Activated T-cell treated with anti-CD3 and anti-CD28 coated beads, Interleukin-2, amount 50 U/mL, for 72 hours (primary cell): ENCODE data around the gene LRRC75B. TPM values are rescaled to one million over a fixed set of nuclear protein-coding genes. Genes with fewer than 3 reads are reported as not detected.

Source experiments
- ATAC-seq, 2 donors: fragments of 150-1000 bp; cut with Tn5 transposase; replicated peaks in 1 of 2; 2 replicates each; pipeline ENCODE4 v1.10.0; 2021; ENCODE audit warnings: moderate library complexity in 2 of 2, mild to moderate bottlenecking in 1 of 2
- DNase-seq, 2 donors: peaks; one replicate each; pipeline ENCODE4 v3.0.0; 2021 to 2022; ENCODE audit warnings: mixed read lengths in 1 of 2
- H3K27ac Mint-ChIP-seq: one replicate; pipeline ENCODE4 v1.8.0; 2022; ENCODE audit warnings: mild to moderate bottlenecking, moderate library complexity, mixed read lengths
- H3K27me3 Mint-ChIP-seq: one replicate; pipeline ENCODE4 v1.8.0; 2022; ENCODE audit warnings: low read depth, mixed read lengths
- H3K36me3 Mint-ChIP-seq, 2 donors: one replicate each; pipeline ENCODE4 v1.8.0; 2022; ENCODE audit warnings: mixed read lengths in 2 of 2, mild to moderate bottlenecking in 1 of 2; ENCODE audit not compliant: insufficient read depth in 2 of 2
- H3K4me1 Mint-ChIP-seq: one replicate; pipeline ENCODE4 v1.8.0; 2022; ENCODE audit warnings: low read depth, mixed read lengths
- H3K4me3 Mint-ChIP-seq, 2 donors: one replicate each; pipeline ENCODE4 v1.8.0; 2022; ENCODE audit warnings: mild to moderate bottlenecking in 2 of 2, mixed read lengths in 2 of 2, moderate library complexity in 2 of 2
- H3K9me3 Mint-ChIP-seq, 2 donors: one replicate each; pipeline ENCODE4 v1.8.0; 2022; ENCODE audit warnings: mixed read lengths in 2 of 2
- total RNA-seq, 2 donors: library from RNA; stranded (reverse); gene quantifications; one replicate each; pipeline ENCODE4 v1.2.3, GENCODE V29; 2022

Gene LRRC75B
- total RNA-seq, 2 donors from 2014 or later, result 1.2 to 2.0 TPM

DNA sequence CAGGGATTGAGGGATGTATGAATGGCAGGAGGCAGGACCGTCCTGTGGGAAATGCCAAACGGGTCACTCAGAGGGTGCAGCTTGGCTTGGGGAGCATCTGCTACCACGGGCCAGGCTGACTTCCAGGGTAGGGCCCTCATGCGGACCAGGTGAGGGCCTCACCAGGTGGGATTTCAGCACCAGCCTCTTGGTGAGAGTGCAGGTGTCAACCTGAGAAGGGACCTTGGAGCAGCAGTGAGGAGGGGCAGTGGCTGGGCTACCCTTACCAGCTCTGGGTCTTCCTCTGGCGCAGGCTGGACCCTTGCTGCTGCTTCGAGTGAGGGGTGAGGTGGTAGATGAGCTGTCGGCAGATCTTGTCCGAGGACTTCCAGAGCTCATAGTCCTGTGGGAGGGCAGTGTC, 4.9 kb downstream of the LRRC75B start:
- Mint-ChIP-seq H3K27ac (no peak overlapping the region), H3K27me3 (peaks cover 5% of the 10 kb centered on the region), H3K36me3 (no peaks in the 10 kb centered on the region), H3K4me3 (no peak overlapping the region), H3K4me1 (no peaks in the 10 kb centered on the region), H3K9me3 (no peaks in the 10 kb centered on the region)
- DNase-seq (no peak), ATAC-seq (no peak)

DNA sequence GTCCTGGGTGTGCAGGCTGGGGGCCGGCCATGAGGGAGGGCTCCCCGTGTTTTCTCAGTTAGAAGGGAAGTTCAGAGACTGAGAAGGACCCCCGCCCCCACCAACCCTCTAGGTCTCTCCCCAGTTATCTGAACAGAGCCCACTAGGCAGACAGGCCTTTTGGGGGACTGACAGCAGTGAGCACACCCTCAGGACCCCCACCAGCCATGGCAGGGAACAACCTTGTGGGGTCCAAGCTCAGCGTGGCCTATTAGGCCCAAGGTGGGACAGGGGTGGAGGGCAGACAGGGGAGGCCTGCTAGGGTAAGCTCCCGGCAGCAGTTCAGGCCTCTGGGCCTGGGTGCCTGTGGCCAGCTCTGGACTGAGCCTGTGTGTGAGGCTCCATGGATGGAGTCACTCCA, 5.6 kb downstream of the LRRC75B start:
- Mint-ChIP-seq H3K4me3 (no peak overlapping the region), H3K4me1 (no peaks in the 10 kb centered on the region)

DNA sequence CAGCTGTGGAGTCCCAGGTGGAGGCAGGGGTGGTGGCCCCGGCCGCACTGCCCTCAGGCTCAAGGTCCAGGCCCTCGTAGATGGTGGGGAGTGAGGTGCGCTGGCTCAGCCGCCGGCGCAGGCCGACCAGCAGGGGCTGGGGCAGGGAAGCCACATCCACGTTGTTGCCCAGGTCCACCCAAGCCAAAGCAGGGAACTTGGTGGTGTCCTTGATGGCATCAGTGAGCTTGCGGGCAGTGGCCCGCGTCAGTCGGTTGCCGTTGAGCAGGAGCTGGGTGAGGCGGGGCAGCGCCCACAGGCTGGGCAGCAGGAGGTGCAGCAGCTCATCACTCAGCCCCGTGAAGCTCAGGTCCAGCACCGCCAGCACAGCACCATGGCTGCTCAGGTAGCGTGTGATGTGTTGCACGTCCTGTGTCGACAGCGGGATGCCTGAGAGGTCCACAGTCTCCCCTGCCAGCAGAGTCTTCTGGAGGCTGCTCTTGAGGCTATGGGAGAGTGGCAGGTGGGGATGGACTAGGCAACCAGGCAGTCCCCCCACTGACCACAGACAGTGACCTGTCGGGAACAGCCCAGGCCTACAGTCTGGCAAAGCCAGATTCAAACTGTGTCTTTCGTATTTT, 6.8 kb downstream of the LRRC75B start:
- no peak for DNase-seq

More for the DNA sequence above, 5.6 kb downstream of the LRRC75B start:
- no peak for DNase-seq
- Mint-ChIP-seq H3K9me3 (no peaks in the 10 kb centered on the region), H3K36me3 (no peaks in the 10 kb centered on the region), H3K27ac (no peak overlapping the region), H3K27me3 (peaks cover 2% of the 10 kb centered on the region)
- ATAC-seq, result no peak

DNA sequence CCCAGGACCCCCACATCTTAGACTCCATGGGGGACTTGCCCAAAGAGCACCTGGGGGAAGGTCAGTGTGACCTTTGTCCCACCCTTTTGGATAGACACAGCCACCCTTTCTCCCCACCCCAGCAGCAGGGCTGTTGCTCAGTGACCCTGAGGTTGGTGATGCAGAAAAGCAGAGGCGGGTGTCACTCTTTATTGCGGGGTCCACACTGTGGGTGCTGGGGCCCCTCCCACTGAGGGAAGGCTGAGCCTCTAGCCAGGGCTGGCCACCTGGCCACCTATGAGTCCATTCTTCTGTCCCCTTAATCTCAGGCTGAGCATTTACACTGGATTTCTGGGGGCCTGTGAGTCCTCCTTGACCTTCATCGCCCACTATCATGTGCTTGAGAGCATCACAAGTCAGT, 7.4 kb downstream of the LRRC75B start:
- Mint-ChIP-seq H3K27ac (no peak overlapping the region), H3K36me3 (no peaks in the 10 kb centered on the region), H3K9me3 (no peaks in the 10 kb centered on the region), H3K27me3 (no peaks in the 10 kb centered on the region), H3K4me1 (no peaks in the 10 kb centered on the region), H3K4me3 (no peak overlapping the region)
- no peak for DNase-seq
- ATAC-seq, result no peak

More for the DNA sequence above, 6.8 kb downstream of the LRRC75B start:
- H3K36me3 Mint-ChIP-seq, result no peaks in the 10 kb centered on the region
- no peaks in the 10 kb centered on the region for H3K27me3 Mint-ChIP-seq
- no peak overlapping the region for H3K27ac Mint-ChIP-seq
- no peak for ATAC-seq
- H3K4me3 Mint-ChIP-seq, result no peak overlapping the region
- no peaks in the 10 kb centered on the region for H3K4me1 Mint-ChIP-seq
- no peaks in the 10 kb centered on the region for H3K9me3 Mint-ChIP-seq

DNA sequence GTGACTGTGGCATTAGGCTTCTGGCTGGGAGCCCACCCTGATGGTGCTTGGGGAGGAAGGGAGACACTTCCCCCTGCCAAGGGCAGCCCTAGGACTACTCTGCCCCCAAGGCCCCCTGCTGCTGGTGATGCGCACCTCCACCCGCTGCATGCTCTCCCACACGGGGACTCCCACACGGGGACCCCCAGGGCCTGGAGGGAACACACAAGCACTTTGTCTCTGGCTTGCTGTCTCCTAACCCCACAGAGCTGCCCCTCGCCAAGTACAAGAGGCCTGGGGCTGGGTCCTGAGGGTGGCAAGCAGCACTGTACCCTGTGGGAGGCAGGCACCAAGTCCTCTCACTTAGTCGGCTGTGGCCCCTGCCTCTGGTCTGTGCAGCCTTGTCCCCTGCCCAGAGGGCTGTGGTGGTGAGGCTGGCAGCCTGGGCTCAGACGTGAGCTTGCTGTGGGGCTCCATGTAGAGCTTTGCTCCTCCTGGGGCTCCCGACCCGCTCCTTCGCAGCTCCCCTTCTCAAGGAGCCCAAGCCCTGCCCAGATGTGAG, 7.9 kb downstream of the LRRC75B start:
- DNase-seq (no peak), ATAC-seq (no peak)
- no peaks in the 10 kb centered on the region for H3K9me3 Mint-ChIP-seq
- H3K4me3 Mint-ChIP-seq, result no peak overlapping the region
- H3K27ac Mint-ChIP-seq, result no peak overlapping the region
- H3K36me3 Mint-ChIP-seq, result no peaks in the 10 kb centered on the region
- H3K4me1 Mint-ChIP-seq, result no peaks in the 10 kb centered on the region
- no peaks in the 10 kb centered on the region for H3K27me3 Mint-ChIP-seq

DNA sequence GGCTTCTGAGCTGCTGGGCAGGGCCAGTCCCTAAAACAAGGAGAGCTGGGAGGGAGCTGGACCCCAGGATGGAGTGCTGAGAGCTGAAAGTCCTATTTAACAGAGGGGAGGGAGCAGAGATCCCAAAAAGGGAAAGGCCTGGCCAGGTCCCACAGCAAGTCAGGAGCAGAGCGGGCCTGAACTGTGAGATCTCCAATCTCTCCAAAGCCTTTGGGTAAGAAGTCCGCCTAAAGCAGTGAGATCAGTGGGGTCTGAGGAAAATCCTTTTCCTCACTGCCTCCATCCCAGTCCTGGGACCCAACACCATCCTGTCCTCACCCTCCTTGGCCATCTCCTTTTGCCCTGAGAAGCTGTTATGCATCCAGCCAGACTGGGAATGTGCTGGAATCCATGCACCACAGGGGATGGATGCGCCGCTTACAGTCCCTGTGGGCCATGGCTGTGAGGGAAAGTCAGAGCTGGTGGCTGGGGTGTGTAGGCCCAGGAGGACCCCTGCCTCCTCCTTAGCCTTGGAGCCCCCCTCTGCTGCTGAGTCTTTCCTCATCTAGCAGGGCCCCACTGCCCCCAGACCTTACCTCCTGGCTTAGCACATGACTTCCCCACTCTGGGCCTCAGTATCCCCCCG, 8.6 kb downstream of the LRRC75B start:
- DNase-seq, result no peak
- H3K27ac Mint-ChIP-seq, result no peak overlapping the region
- H3K4me3 Mint-ChIP-seq, result no peak overlapping the region
- H3K27me3 Mint-ChIP-seq, result no peaks in the 10 kb centered on the region
- no peaks in the 10 kb centered on the region for H3K36me3 Mint-ChIP-seq
- ATAC-seq, result no peak
- H3K4me1 Mint-ChIP-seq, result no peaks in the 10 kb centered on the region
- H3K9me3 Mint-ChIP-seq, result no peaks in the 10 kb centered on the region

DNA sequence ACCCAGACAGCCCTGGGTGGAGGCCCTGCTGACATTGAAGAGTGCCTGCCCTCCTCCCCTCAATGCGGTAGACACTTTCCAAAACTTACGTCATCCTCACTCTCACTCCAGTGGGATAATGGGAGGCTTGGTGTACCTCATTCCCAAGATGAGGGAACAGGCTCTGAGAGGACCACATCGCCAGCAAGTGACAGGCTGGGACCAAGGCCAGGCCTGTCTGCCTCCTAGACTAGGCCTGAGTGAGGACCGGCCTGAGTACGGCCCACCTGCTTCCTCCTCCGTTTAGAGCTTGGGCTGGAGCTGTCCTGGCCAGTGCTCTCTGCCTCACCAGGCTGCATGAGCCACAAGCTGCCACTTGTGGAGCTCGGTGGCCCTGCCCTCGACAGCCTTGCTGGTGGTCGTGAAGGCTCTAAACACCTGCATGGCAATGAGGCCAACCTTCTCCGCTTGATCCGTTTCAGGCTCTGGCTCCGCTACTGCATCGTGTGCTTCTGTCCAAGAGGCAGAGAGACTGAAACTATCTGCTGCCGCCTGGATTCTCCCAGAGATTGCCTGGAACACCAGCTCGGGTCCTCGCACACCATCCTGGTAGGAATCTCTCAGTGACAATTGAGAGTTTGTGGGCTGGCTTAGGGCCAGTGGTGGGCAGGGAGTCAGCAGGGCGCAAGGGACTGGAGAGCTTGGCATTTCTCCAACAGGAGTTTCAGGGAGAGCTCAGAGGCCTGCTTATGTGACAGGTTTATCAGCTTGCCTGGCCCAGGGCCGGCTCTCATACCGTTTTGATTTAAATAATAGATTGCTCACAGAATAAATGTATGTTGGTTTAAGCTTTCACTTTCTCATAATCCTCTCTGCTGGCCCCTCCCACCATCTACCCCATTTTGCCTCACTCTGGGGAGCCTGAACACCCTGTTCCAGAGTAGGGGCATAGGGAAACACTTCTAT, 9.4 kb downstream of the LRRC75B start:
- H3K4me3 Mint-ChIP-seq, result no peak overlapping the region
- H3K27me3 Mint-ChIP-seq, result no peaks in the 10 kb centered on the region
- H3K36me3 Mint-ChIP-seq, result no peaks in the 10 kb centered on the region
- H3K27ac Mint-ChIP-seq, result no peak overlapping the region
- no peaks in the 10 kb centered on the region for H3K4me1 Mint-ChIP-seq
- DNase-seq (no peak), ATAC-seq (no peak)
- no peaks in the 10 kb centered on the region for H3K9me3 Mint-ChIP-seq

DNA sequence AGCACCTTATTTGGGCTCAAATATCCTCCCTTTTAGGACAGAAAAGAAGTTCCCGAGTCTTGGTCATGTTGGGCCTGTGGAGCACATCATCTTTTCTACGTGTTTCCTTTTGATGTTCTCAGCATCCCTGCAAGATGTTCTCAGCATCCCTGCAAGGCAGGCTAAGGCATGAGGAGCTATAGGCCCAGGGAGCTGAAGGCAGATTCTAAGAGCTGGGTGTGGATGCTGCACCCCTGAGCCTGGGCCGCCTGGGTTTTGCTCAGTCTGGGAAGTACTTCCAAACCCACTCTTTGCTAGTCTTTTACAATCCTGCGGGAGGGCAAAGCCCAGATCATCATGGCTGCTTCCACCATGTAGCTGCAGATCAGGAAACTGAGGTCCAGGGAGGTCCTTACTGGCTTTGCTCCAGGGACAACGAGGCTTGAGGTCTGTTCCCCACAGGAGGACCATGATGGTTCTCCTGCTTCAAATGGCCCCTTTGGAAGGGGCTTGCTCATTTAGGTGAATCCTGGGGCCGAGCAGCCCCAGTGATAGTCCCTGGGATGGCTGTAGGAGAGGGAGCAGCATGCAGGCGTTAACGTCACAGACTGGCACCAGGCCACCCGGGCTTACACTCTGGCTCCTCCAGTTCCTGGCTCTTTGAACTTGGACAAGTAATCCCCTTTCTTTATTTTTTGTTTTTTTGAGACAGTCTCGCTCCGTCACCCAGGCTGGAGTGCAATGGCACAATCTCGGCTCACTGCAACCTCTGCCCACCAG, 10.6 kb downstream of the LRRC75B start:
- no peak for ATAC-seq
- no peak overlapping the region for H3K27ac Mint-ChIP-seq

DNA sequence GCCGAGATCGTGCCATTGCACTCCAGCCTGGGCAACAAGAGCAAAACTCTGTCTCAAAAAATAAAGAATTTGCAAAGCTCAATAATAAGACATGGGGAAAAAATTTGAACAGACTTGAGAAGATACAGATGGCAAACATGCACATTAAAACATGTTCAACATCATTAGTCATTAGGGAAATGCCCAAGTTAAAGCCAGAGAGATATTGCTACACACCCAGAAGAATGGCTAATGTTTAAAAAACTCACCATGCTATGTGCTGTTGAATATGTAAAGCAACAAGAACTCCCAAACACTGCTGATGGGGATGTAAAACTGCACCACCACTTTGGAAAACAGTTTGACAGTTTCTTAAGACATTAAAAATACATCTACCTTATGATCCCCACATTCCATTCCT, 12.6 kb downstream of the LRRC75B start:
- no peak overlapping the region for H3K27ac Mint-ChIP-seq
- no peak overlapping the region for H3K4me3 Mint-ChIP-seq
- H3K36me3 Mint-ChIP-seq, result peaks cover 1 to 8% of the 10 kb centered on the region in 2 donors
- no peaks in the 10 kb centered on the region for H3K4me1 Mint-ChIP-seq
- no peak for DNase-seq
- no peaks in the 10 kb centered on the region for H3K9me3 Mint-ChIP-seq
- no peaks in the 10 kb centered on the region for H3K27me3 Mint-ChIP-seq
- no peak for ATAC-seq

More for the DNA sequence above, 10.6 kb downstream of the LRRC75B start:
- H3K27me3 Mint-ChIP-seq, result no peaks in the 10 kb centered on the region
- no peak overlapping the region for H3K4me3 Mint-ChIP-seq
- H3K4me1 Mint-ChIP-seq, result no peaks in the 10 kb centered on the region
- no peak for DNase-seq
- no peaks in the 10 kb centered on the region for H3K36me3 Mint-ChIP-seq
- no peaks in the 10 kb centered on the region for H3K9me3 Mint-ChIP-seq

DNA sequence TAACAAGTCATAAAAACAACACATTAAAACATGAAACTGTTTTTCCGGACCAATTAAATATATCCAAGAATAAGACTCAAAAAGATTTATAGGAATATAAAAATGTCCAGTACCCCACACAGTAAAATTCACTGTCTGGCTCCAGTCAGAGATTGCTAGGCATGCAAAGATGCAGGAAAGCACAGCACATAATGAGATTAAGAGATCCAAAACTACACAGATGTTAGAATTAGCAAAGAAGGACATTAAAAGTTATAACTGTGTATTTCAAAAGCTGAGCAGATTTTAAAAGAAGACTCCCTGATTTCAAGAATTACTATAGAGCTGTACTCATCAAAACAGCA, 13.6 kb downstream of the LRRC75B start:
- H3K9me3 Mint-ChIP-seq, result no peaks in the 10 kb centered on the region
- no peak for ATAC-seq
- H3K4me1 Mint-ChIP-seq, result no peaks in the 10 kb centered on the region
- H3K27ac Mint-ChIP-seq, result no peak overlapping the region
- no peak for DNase-seq
- peaks cover 1 to 17% of the 10 kb centered on the region in 2 donors for H3K36me3 Mint-ChIP-seq
- no peaks in the 10 kb centered on the region for H3K27me3 Mint-ChIP-seq
- H3K4me3 Mint-ChIP-seq, result no peak overlapping the region

DNA sequence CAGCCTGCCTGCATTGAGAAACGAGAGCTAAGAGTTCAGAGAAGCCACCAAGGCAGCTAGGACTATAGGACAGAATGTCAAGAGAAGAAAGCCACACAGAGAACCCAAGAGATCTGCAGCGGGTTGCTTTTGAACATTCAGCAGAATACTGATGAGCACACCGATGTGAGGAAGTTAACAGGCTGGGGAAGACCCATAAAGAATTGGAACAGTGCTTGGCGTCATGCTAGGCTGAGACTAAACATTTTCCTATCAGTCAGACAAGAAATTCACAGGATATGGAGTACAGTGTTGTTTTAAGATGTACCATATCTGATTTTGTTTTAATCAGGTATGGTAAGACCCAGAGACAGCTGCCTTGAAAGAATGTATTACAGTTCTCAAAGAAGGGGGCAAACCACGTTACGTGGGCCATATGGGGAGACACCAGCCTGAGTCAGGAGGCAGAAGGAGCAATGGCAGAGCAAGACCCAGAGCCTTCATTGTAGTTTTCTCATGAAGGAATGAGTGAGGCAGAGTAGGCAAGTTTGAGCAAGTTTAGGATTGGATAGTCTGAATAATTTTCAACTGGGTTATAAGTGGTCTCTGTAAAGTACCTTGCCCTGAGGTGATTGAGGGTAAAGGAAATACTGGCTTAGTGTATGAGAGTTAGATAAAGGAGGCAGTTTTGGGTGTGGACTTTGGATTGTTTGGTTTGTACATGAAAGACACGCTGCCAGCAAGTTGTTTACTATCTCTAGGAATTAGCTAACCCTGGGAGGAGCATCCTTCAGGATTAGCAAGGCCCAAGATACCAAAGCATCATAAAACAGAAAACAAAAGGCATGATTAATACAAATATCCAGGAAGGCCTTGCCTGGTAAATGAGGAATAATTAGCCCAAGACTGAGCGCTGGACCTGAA, 14.3 kb downstream of the LRRC75B start:
- H3K4me3 Mint-ChIP-seq, result no peak overlapping the region
- H3K27ac Mint-ChIP-seq, result no peak overlapping the region
- ATAC-seq, result no peak
- H3K36me3 Mint-ChIP-seq, result peaks cover 1 to 17% of the 10 kb centered on the region in 2 donors
- DNase-seq, result no peak
- no peaks in the 10 kb centered on the region for H3K4me1 Mint-ChIP-seq
- H3K27me3 Mint-ChIP-seq, result no peaks in the 10 kb centered on the region
- H3K9me3 Mint-ChIP-seq, result no peaks in the 10 kb centered on the region

DNA sequence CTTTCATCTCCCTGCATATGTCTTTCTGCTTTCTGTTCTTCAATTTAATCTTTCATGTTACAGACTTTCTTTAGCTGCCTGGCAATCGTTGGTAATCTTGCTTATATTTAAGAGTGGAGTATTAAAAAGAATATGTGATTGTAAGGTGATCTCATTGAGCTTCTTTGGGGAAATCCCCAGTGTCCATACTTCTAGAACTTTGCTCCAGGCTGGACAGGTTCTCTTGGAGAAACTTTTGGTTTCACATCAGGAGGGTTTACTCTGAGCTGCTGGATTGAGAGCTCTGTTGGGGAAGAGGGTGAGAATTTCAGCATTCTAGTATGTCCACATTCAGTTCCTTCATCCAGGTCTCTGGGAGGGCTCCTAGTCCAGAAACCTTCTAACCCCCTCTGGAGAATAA, 16.1 kb downstream of the LRRC75B start:
- ATAC-seq (no peak), DNase-seq (no peak)
- Mint-ChIP-seq H3K36me3 (peaks cover 5 to 30% of the 10 kb centered on the region in 2 donors), H3K9me3 (no peaks in the 10 kb centered on the region), H3K27ac (peak overlapping the region; percentile 28), H3K27me3 (no peaks in the 10 kb centered on the region), H3K4me3 (no peak overlapping the region), H3K4me1 (no peaks in the 10 kb centered on the region)
